Measurements from ENCODE around the gene PAM.

GRCh38 chr5:102841021-102841420 is 85.9 kb downstream of the PAM start:
- TF ChIP-seq, protein P1, sequence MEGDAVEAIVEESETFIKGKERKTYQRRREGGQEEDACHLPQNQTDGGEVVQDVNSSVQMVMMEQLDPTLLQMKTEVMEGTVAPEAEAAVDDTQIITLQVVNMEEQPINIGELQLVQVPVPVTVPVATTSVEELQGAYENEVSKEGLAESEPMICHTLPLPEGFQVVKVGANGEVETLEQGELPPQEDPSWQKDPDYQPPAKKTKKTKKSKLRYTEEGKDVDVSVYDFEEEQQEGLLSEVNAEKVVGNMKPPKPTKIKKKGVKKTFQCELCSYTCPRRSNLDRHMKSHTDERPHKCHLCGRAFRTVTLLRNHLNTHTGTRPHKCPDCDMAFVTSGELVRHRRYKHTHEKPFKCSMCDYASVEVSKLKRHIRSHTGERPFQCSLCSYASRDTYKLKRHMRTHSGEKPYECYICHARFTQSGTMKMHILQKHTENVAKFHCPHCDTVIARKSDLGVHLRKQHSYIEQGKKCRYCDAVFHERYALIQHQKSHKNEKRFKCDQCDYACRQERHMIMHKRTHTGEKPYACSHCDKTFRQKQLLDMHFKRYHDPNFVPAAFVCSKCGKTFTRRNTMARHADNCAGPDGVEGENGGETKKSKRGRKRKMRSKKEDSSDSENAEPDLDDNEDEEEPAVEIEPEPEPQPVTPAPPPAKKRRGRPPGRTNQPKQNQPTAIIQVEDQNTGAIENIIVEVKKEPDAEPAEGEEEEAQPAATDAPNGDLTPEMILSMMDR (IDR thresholded peaks at IDR 0.05), result no peak
- no peak for TF ChIP-seq POLR2A (IDR thresholded peaks at IDR 0.05)
